ENCODE data around the gene CREBRF. TPM values are rescaled to one million over a fixed set of nuclear protein-coding genes. Genes with fewer than 3 reads are reported as not detected.
"Not testable (repeated sequence)": the region's sequence is repeated elsewhere in the genome, so short reads cannot be mapped to it uniquely, and the experiment has no call there.

Gene CREBRF
- 10 to 100 TPM; 10.2 to 11.3 TPM for total RNA-seq

DNA sequence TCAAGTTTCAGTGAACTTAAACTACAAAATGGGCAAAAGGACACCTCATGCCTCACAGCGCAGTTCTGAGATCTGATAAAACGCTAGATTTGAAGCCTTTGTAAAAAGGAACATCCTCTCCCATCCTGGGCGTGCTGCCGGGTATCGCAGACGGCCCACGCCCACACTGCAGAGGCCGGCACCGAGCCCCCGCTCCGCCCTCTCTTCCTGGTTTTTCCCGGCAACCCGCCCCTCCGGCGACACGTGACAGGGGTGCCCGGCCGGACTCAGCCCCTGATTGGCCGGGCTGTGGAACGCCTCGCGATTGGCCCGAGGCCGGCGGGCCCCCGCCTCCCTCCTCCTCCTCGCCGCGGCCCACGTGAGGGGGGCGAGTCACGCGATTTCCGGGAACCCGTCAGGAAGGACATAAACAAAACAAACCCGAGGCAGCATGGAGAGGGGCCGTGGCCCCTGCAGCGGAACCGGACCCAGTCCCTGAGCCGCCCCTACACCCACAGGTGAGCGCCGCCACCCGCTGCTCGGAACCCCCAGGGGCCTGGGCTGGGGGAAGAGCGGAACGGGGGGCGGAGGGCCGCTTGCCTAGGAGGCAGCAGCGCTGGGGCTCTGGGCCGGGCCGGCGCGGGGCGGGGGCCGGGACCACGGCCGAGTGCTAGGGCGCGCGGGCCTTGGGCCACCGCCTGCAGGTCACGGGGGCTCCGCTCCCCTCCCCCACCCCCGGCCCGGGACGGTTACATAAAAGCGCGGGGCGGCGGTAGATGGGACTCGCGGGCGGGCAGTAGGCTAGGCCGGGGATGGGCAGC lies at the start of gene CREBRF:
Gene CREBRF, plus strand, starts transcription at position 370 of the 800 bp plus-strand sequence. CDS start 24,424 bp downstream, outside the sequence.
- POLR2A ChIA-PET = interaction anchor here (0.6 to 1.4 kb wide), 6 partner anchors 9 to 274 kb away, joined by 3 to 16 read pairs (median 4); partner anchors contain the start of genes ATP6V0E1 and BNIP1
- H3K27ac Mint-ChIP-seq = peak within 1 kb of the TSS; percentile 97
- CTCF ChIA-PET = interaction anchor here (1.3 to 2.5 kb wide), 4 partner anchors 21 to 88 kb away, joined by 3 to 16 read pairs (median 8); partner anchors contain the start of genes ATP6V0E1 and BNIP1
- ATAC-seq = peak; percentile 68
- no peaks in the 10 kb centered on the region for H3K9me3 Mint-ChIP-seq (ENCODE audit: low read depth)
- DNase-seq = peak; percentile 98
- no peaks in the 10 kb centered on the region for H3K27me3 Mint-ChIP-seq
- no peaks in the 10 kb centered on the region for H3K36me3 Mint-ChIP-seq (ENCODE audit: low read depth)
- H3K4me1 Mint-ChIP-seq = peaks cover 43% of the 10 kb centered on the region
- H3K4me3 Mint-ChIP-seq = peak within 1 kb of the TSS; percentile 95
- intact Hi-C loops (cut with DNase I, micrococcal nuclease) = loop anchor here (1.0 to 5.0 kb wide), 13 partner anchors 21 to 1667 kb away; partner anchors contain the start of genes BNIP1 (in 1 of the 2), BOD1 (in 1 of the 2), CPEB4 (in 1 of the 2) and DUSP1 (in 1 of the 2)

- DNase-seq = peak; percentile 56
- ChIA-PET POLR2A (interaction anchor here (0.8 kb wide), 1 partner anchor 25 kb away, joined by 5 read pairs; no protein-coding TSS in a partner anchor), CTCF (interaction anchor here (0.7 to 2.8 kb wide), 3 partner anchors 25 to 244 kb away, joined by 3 to 9 read pairs (median 3); no protein-coding TSS in a partner anchor)
- peaks cover 44% of the 10 kb centered on the region for H3K4me1 Mint-ChIP-seq
- peak overlapping the region; percentile 47 for H3K27ac Mint-ChIP-seq
- peak; percentile 78 for ATAC-seq
- no peaks in the 10 kb centered on the region for H3K27me3 Mint-ChIP-seq
- intact Hi-C loops (cut with DNase I, micrococcal nuclease) = no loop called here
- H3K9me3 Mint-ChIP-seq (ENCODE audit: low read depth) = no peaks in the 10 kb centered on the region
- no peak overlapping the region for H3K4me3 Mint-ChIP-seq
- H3K36me3 Mint-ChIP-seq (ENCODE audit: low read depth) = peaks cover 15% of the 10 kb centered on the region
These were observed 46.1 kb upstream of the CREBRF start for GRCh38 chr5:173010021-173010420.

- H3K27ac Mint-ChIP-seq = peak overlapping the region; percentile 45
- no peaks in the 10 kb centered on the region for H3K9me3 Mint-ChIP-seq (ENCODE audit: low read depth)
- H3K27me3 Mint-ChIP-seq = no peaks in the 10 kb centered on the region
- peaks cover 17% of the 10 kb centered on the region for H3K36me3 Mint-ChIP-seq (ENCODE audit: low read depth)
- no peak for ATAC-seq
- H3K4me1 Mint-ChIP-seq = peaks cover 52% of the 10 kb centered on the region
- ChIA-PET POLR2A (interaction anchor here (0.8 kb wide), 1 partner anchor 25 kb away, joined by 5 read pairs; no protein-coding TSS in a partner anchor), CTCF (interaction anchor here (0.6 to 2.8 kb wide), 4 partner anchors 25 to 377 kb away, joined by 3 to 9 read pairs (median 3); no protein-coding TSS in a partner anchor)
- no peak for DNase-seq
- no peak overlapping the region for H3K4me3 Mint-ChIP-seq
- intact Hi-C loops (cut with DNase I, micrococcal nuclease) = no loop called here
These were observed 45.3 kb upstream of the CREBRF start for GRCh38 chr5:173010547-173011464.

DNA sequence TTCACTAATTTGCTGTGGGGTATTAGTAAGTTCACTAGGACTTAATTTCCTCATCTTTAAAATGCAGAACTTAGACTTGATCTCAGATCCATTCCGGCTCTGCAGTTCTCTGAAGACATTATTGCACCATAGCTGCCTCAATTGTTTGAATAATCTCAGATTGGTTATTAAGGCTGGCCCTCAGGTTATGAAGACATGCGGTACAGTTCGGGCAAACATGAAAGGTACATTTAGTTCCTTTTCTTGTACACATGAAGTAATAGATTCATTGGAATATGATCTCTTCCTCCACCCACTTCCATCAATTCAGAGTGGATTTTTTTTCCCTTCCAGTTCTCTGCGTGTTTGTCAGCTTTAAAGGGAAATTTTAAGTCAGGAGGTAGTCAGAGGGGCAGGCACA lies 44.6 kb upstream of the CREBRF start:
- no peak overlapping the region for H3K4me3 Mint-ChIP-seq
- peaks cover 58% of the 10 kb centered on the region for H3K4me1 Mint-ChIP-seq
- ChIA-PET CTCF (interaction anchor here (0.5 to 2.8 kb wide), 2 partner anchors 24 to 825 kb away, joined by 3 to 9 read pairs; no protein-coding TSS in a partner anchor), POLR2A (no interaction called here)
- H3K36me3 Mint-ChIP-seq (ENCODE audit: low read depth) = peaks cover 16% of the 10 kb centered on the region
- no peaks in the 10 kb centered on the region for H3K9me3 Mint-ChIP-seq (ENCODE audit: low read depth)
- H3K27ac Mint-ChIP-seq = peak overlapping the region; percentile 58
- intact Hi-C loops (cut with DNase I, micrococcal nuclease) = no loop called here
- DNase-seq (no peak), ATAC-seq (no peak)
- no peaks in the 10 kb centered on the region for H3K27me3 Mint-ChIP-seq

DNA sequence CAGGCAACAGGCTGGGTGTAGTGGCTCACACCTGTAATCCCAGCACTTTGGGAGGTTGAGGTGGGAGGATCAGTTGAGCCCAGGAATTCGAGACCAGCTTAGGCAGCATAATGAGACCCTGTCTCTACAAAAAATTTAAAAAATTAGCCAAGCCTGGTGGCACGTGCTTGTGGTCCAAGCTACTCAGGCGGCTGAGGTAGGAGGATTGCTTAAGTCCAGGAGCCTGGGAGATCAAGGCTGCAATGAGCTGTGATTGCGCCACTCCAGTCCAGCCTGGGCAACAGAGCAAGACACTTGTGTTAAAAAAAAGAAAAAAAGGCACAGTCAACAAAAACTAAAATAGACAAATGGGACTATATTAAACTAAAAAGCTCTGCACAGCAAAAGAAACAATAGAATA lies 43.3 kb upstream of the CREBRF start:
- H3K36me3 Mint-ChIP-seq (ENCODE audit: low read depth) = peaks cover 19% of the 10 kb centered on the region
- H3K27ac Mint-ChIP-seq = no peak overlapping the region
- no peak overlapping the region for H3K4me3 Mint-ChIP-seq
- no peaks in the 10 kb centered on the region for H3K27me3 Mint-ChIP-seq
- no peak for ATAC-seq
- DNase-seq = no peak
- H3K9me3 Mint-ChIP-seq (ENCODE audit: low read depth) = no peaks in the 10 kb centered on the region
- POLR2A ChIA-PET = no interaction called here
- intact Hi-C loops (cut with DNase I, micrococcal nuclease) = no loop called here
- CTCF ChIA-PET = interaction anchor here (1.9 kb wide), 1 partner anchor 17 kb away, joined by 4 read pairs; no protein-coding TSS in a partner anchor
- H3K4me1 Mint-ChIP-seq = peaks cover 55% of the 10 kb centered on the region

GRCh38 chr5:173014671-173015070 lies 41.5 kb upstream of the CREBRF start:
- peak overlapping the region; percentile 7 for H3K27ac Mint-ChIP-seq
- POLR2A ChIA-PET = interaction anchor here (0.6 kb wide), 1 partner anchor 130 kb away, joined by 4 read pairs; no protein-coding TSS in a partner anchor
- CTCF ChIA-PET = interaction anchor here (0.8 to 1.4 kb wide), 2 partner anchors 10 to 21 kb away, joined by 4 read pairs; no protein-coding TSS in a partner anchor

GRCh38 chr5:173015192-173015591 lies 41.0 kb upstream of the CREBRF start:
- peaks cover 26% of the 10 kb centered on the region for H3K36me3 Mint-ChIP-seq (ENCODE audit: low read depth)
- peaks cover 51% of the 10 kb centered on the region for H3K4me1 Mint-ChIP-seq
- CTCF ChIA-PET = interaction anchor here (0.8 to 1.4 kb wide), 2 partner anchors 11 to 21 kb away, joined by 4 read pairs; no protein-coding TSS in a partner anchor
- POLR2A ChIA-PET = interaction anchor here (0.6 kb wide), 1 partner anchor 38 kb away, joined by 3 read pairs; no protein-coding TSS in a partner anchor
- DNase-seq (no peak), ATAC-seq (no peak)
- H3K9me3 Mint-ChIP-seq (ENCODE audit: low read depth) = no peaks in the 10 kb centered on the region
- no peaks in the 10 kb centered on the region for H3K27me3 Mint-ChIP-seq
- no peak overlapping the region for H3K27ac Mint-ChIP-seq
- no peak overlapping the region for H3K4me3 Mint-ChIP-seq
- intact Hi-C loops (cut with DNase I, micrococcal nuclease) = no loop called here

More at GRCh38 chr5:173014671-173015070, 41.5 kb upstream of the CREBRF start:
- ATAC-seq = no peak
- DNase-seq = no peak
- no peaks in the 10 kb centered on the region for H3K9me3 Mint-ChIP-seq (ENCODE audit: low read depth)
- intact Hi-C loops (cut with DNase I, micrococcal nuclease) = no loop called here
- peaks cover 57% of the 10 kb centered on the region for H3K4me1 Mint-ChIP-seq
- H3K36me3 Mint-ChIP-seq (ENCODE audit: low read depth) = peaks cover 21% of the 10 kb centered on the region
- H3K4me3 Mint-ChIP-seq = no peak overlapping the region
- no peaks in the 10 kb centered on the region for H3K27me3 Mint-ChIP-seq

GRCh38 chr5:173015598-173016455 lies 40.3 kb upstream of the CREBRF start:
- no peaks in the 10 kb centered on the region for H3K9me3 Mint-ChIP-seq (ENCODE audit: low read depth)
- DNase-seq (no peak), ATAC-seq (no peak)
- H3K4me3 Mint-ChIP-seq = no peak overlapping the region
- ChIA-PET CTCF (interaction anchor here (0.8 to 1.4 kb wide), 6 partner anchors 12 to 42 kb away, joined by 3 to 4 read pairs (median 4); no protein-coding TSS in a partner anchor), POLR2A (interaction anchor here (0.6 to 0.9 kb wide), 2 partner anchors 20 to 38 kb away, joined by 3 to 5 read pairs; no protein-coding TSS in a partner anchor)
- H3K4me1 Mint-ChIP-seq = peaks cover 45% of the 10 kb centered on the region
- intact Hi-C loops (cut with DNase I, micrococcal nuclease) = no loop called here
- peaks cover 29% of the 10 kb centered on the region for H3K36me3 Mint-ChIP-seq (ENCODE audit: low read depth)
- no peaks in the 10 kb centered on the region for H3K27me3 Mint-ChIP-seq
- H3K27ac Mint-ChIP-seq = peak overlapping the region; percentile 73

GRCh38 chr5:173016598-173017046 lies 39.5 kb upstream of the CREBRF start:
- ChIA-PET POLR2A (interaction anchor here (0.9 kb wide), 1 partner anchor 19 kb away, joined by 5 read pairs; no protein-coding TSS in a partner anchor), CTCF (interaction anchor here (0.6 to 1.1 kb wide), 5 partner anchors 13 to 41 kb away, joined by 3 to 4 read pairs (median 3); no protein-coding TSS in a partner anchor)
- Mint-ChIP-seq H3K4me3 (no peak overlapping the region), H3K36me3 (ENCODE audit: low read depth) (peaks cover 34% of the 10 kb centered on the region), H3K4me1 (peaks cover 41% of the 10 kb centered on the region), H3K27me3 (no peaks in the 10 kb centered on the region), H3K9me3 (ENCODE audit: low read depth) (no peaks in the 10 kb centered on the region), H3K27ac (peak overlapping the region; percentile 73)
- intact Hi-C loops (cut with DNase I, micrococcal nuclease) = no loop called here
- no peak for DNase-seq
- peak; percentile 84 for ATAC-seq

DNA sequence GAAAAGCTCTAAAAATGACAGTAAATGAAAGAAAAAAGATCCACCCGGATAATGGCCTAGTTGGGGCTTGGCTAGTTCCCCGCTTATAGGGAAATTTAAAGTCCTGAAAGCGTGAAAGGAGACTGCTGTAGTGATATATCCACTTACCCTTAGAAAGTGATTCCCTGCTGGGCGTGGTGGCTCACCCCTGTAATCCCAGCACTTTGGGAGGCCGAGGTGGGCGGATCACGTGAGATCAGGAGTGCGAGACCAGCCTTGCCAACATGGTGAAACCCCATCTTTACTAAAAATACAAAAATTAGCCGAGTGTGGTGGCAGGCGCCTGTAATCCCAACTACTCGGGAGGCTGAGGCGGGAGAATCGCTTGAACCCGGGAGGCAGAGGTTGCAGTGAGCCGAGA lies 39.1 kb upstream of the CREBRF start:
- POLR2A ChIA-PET; H3K9me3 Mint-ChIP-seq (ENCODE audit: low read depth); DNase-seq; intact Hi-C loops (cut with DNase I, micrococcal nuclease); ATAC-seq; H3K4me3 Mint-ChIP-seq; H3K27me3 Mint-ChIP-seq: not testable (repeated sequence)
- peak overlapping the region; percentile 73 for H3K27ac Mint-ChIP-seq
- peaks cover 38% of the 10 kb centered on the region for H3K4me1 Mint-ChIP-seq
- CTCF ChIA-PET = interaction anchor here (0.6 to 1.1 kb wide), 4 partner anchors 12 to 40 kb away, joined by 3 to 4 read pairs (median 4); no protein-coding TSS in a partner anchor
- peaks cover 34% of the 10 kb centered on the region for H3K36me3 Mint-ChIP-seq (ENCODE audit: low read depth)
